ENCODE measurements around the gene C3orf80. TPM values are rescaled to one million over a fixed set of nuclear protein-coding genes. Genes with fewer than 3 reads are reported as not detected.
A peak's percentile ranks its signal among the peaks of the same experiment; 100 is the strongest.

C3orf80 gene
- total RNA-seq, 1 donor from 2014 or later: not detected

DNA sequence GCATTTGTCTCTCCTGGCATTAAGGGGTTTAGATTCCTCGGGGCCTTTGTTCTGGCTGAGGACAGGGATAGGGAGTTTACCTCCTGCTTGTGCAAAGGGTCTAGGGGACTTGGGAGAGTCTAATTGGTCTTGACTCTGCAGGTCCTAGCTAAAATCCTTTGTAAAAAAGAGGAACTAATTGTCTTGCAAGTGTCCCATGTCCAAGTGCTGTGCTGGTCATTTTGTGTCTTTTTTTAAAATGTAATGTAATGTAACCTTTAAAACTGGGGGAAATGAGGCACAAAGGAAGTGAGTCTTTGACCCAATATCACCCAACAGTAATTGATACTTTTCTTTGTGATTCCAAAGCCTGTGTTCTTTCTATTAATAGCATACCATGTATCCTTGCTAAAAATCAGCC lies 14.9 kb upstream of the C3orf80 start:
- Histone ChIP-seq H3K4me3 (ENCODE audit: low read length in 3 of 3) (no peak overlapping the region), H3K36me3 (ENCODE audit: control insufficient read depth in 3 of 3, insufficient read depth in 3 of 3, low read length in 3 of 3) (no peaks in the 10 kb centered on the region), H3K4me1 (ENCODE audit: control insufficient read depth in 3 of 3, insufficient read depth in 3 of 3, low read length in 3 of 3) (no peaks in the 10 kb centered on the region), H3K9me3 (ENCODE audit: control insufficient read depth in 3 of 3, low read length in 3 of 3) (no peaks in the 10 kb centered on the region), H3K27ac (ENCODE audit: low read depth, low read length) (no peak overlapping the region), H3K9ac (ENCODE audit: low read depth in 1 of 3, low read length in 3 of 3) (no peak overlapping the region), H3K27me3 (ENCODE audit: control insufficient read depth in 3 of 3, insufficient read depth in 3 of 3, low read length in 3 of 3) (peaks cover 0 to 2% (median 0%) of the 10 kb centered on the region in 3 donors)

DNA sequence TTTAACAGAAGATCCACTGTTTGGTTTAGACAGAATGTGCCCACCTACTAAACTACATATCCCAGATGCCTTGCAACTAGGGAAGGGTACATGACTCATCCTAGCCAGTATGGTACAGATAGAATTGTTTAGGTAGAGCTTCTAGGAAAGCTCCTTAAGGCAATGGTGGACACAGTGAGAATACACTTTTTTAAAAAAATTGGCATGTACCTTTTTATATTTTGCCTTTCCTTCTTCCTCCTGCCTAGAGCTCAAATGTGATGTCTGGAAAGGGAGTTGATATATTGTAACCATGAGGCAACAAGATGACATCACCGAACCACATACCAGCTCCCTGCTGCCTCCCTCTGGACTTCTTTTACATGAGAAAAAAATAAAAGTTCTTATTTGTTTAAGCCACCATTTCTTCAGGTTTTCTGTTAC lies 14.4 kb upstream of the C3orf80 start:
- H3K27ac ChIP-seq (ENCODE audit: low read depth, low read length): no peak overlapping the region
- H3K9ac ChIP-seq (ENCODE audit: low read depth in 1 of 3, low read length in 3 of 3): no peak overlapping the region
- H3K36me3 ChIP-seq (ENCODE audit: control insufficient read depth in 3 of 3, insufficient read depth in 3 of 3, low read length in 3 of 3): no peaks in the 10 kb centered on the region
- peaks cover 0 to 2% (median 0%) of the 10 kb centered on the region in 3 donors for H3K27me3 ChIP-seq (ENCODE audit: control insufficient read depth in 3 of 3, insufficient read depth in 3 of 3, low read length in 3 of 3)
- no peak overlapping the region for H3K4me3 ChIP-seq (ENCODE audit: low read length in 3 of 3)
- H3K4me1 ChIP-seq (ENCODE audit: control insufficient read depth in 3 of 3, insufficient read depth in 3 of 3, low read length in 3 of 3): no peaks in the 10 kb centered on the region
- H3K9me3 ChIP-seq (ENCODE audit: control insufficient read depth in 3 of 3, low read length in 3 of 3): no peaks in the 10 kb centered on the region

DNA sequence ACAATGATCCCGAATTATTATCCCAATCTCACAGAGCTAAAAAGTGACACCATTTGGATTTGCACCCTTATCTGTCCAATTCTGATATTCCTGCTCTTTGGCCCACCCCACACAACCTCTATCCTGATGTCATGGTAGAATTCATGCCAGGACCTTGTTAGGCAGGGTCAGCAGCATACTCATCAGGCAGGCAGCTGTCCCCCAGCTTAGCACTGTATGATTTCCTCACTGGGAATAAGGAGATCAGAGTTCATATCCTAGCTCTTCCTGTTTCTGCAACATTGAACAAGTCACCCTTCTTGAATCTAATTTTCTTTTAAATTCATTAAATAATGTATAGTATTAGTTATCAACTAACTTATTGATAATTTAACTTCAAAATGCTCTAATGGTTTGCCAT lies 12.0 kb upstream of the C3orf80 start:
- Histone ChIP-seq H3K27ac (ENCODE audit: low read depth, low read length) (no peak overlapping the region), H3K36me3 (ENCODE audit: control insufficient read depth in 3 of 3, insufficient read depth in 3 of 3, low read length in 3 of 3) (no peaks in the 10 kb centered on the region), H3K9me3 (ENCODE audit: control insufficient read depth in 3 of 3, low read length in 3 of 3) (no peaks in the 10 kb centered on the region), H3K27me3 (ENCODE audit: control insufficient read depth in 3 of 3, insufficient read depth in 3 of 3, low read length in 3 of 3) (peaks cover 0 to 6% (median 0%) of the 10 kb centered on the region in 3 donors), H3K9ac (ENCODE audit: low read depth in 1 of 3, low read length in 3 of 3) (no peak overlapping the region), H3K4me3 (ENCODE audit: low read length in 3 of 3) (no peak overlapping the region), H3K4me1 (ENCODE audit: control insufficient read depth in 3 of 3, insufficient read depth in 3 of 3, low read length in 3 of 3) (no peaks in the 10 kb centered on the region)

DNA sequence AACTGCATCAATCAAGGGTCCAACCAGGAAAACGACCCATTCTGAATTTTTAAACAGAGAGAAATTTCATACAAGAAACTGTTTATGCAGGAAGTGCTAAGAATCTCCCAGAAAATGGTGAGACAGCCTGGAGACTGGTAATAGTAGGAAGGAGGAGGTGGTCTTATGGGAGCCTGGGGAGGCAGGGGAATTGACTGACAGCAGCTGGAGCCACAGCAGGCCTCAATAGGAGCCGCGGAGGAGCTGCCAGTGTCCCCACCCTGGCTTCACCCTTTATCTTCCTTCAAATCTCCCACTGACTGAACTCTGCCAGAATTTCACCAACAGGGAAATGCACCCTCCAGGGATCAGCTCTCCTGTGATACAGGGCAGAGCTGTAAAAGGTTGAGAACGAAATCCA lies 7.5 kb upstream of the C3orf80 start:
- H3K27me3 ChIP-seq (ENCODE audit: control insufficient read depth in 3 of 3, insufficient read depth in 3 of 3, low read length in 3 of 3): peaks cover 3 to 6% (median 5%) of the 10 kb centered on the region in 3 donors
- H3K36me3 ChIP-seq (ENCODE audit: control insufficient read depth in 3 of 3, insufficient read depth in 3 of 3, low read length in 3 of 3): no peaks in the 10 kb centered on the region
- H3K4me3 ChIP-seq (ENCODE audit: low read length in 3 of 3): no peak overlapping the region
- no peak overlapping the region for H3K27ac ChIP-seq (ENCODE audit: low read depth, low read length)
- H3K4me1 ChIP-seq (ENCODE audit: control insufficient read depth in 3 of 3, insufficient read depth in 3 of 3, low read length in 3 of 3): no peaks in the 10 kb centered on the region
- H3K9me3 ChIP-seq (ENCODE audit: control insufficient read depth in 3 of 3, low read length in 3 of 3): no peaks in the 10 kb centered on the region
- H3K9ac ChIP-seq (ENCODE audit: low read depth in 1 of 3, low read length in 3 of 3): no peak overlapping the region

GRCh38 chr3:160218136-160218535 lies 7.1 kb upstream of the C3orf80 start:
- no peaks in the 10 kb centered on the region for H3K36me3 ChIP-seq (ENCODE audit: control insufficient read depth in 3 of 3, insufficient read depth in 3 of 3, low read length in 3 of 3)
- no peak overlapping the region for H3K9ac ChIP-seq (ENCODE audit: low read depth in 1 of 3, low read length in 3 of 3)
- no peaks in the 10 kb centered on the region for H3K4me1 ChIP-seq (ENCODE audit: control insufficient read depth in 3 of 3, insufficient read depth in 3 of 3, low read length in 3 of 3)
- no peaks in the 10 kb centered on the region for H3K9me3 ChIP-seq (ENCODE audit: control insufficient read depth in 3 of 3, low read length in 3 of 3)
- H3K27ac ChIP-seq (ENCODE audit: low read depth, low read length): no peak overlapping the region
- H3K4me3 ChIP-seq (ENCODE audit: low read length in 3 of 3): no peak overlapping the region
- peaks cover 3 to 5% (median 5%) of the 10 kb centered on the region in 3 donors for H3K27me3 ChIP-seq (ENCODE audit: control insufficient read depth in 3 of 3, insufficient read depth in 3 of 3, low read length in 3 of 3)

DNA sequence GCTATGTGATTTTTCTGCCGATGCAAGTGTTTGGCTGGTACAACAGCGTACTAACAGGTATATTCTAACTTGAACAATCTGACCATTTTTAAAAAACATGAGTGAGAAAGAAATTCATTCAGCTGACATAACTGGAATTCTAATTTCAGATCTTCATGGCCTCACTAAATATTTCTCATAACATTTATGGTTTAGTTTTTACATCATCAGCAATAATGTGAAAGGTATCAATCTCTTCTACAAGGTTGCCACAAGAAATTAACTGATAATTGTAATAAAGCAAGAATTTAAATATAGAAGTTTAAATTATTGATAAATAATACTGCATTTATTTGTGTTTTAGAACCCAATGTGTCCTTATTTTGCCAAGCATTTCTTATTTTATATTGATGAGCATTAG lies 5.2 kb upstream of the C3orf80 start:
- Histone ChIP-seq H3K9me3 (ENCODE audit: control insufficient read depth in 3 of 3, low read length in 3 of 3) (no peaks in the 10 kb centered on the region), H3K36me3 (ENCODE audit: control insufficient read depth in 3 of 3, insufficient read depth in 3 of 3, low read length in 3 of 3) (no peaks in the 10 kb centered on the region), H3K4me1 (ENCODE audit: control insufficient read depth in 3 of 3, insufficient read depth in 3 of 3, low read length in 3 of 3) (peaks cover 2 to 6% (median 5%) of the 10 kb centered on the region in 3 donors), H3K9ac (ENCODE audit: low read depth in 1 of 3, low read length in 3 of 3) (no peak overlapping the region), H3K4me3 (ENCODE audit: low read length in 3 of 3) (no peak overlapping the region), H3K27me3 (ENCODE audit: control insufficient read depth in 3 of 3, insufficient read depth in 3 of 3, low read length in 3 of 3) (peaks cover 4 to 16% (median 12%) of the 10 kb centered on the region in 3 donors), H3K27ac (ENCODE audit: low read depth, low read length) (no peak overlapping the region)

GRCh38 chr3:160221019-160221418 lies 4.2 kb upstream of the C3orf80 start:
- Histone ChIP-seq H3K27ac (ENCODE audit: low read depth, low read length) (no peak overlapping the region), H3K9ac (ENCODE audit: low read depth in 1 of 3, low read length in 3 of 3) (no peak overlapping the region), H3K27me3 (ENCODE audit: control insufficient read depth in 3 of 3, insufficient read depth in 3 of 3, low read length in 3 of 3) (peaks cover 10 to 22% (median 21%) of the 10 kb centered on the region in 3 donors), H3K4me3 (ENCODE audit: low read length in 3 of 3) (no peak overlapping the region), H3K36me3 (ENCODE audit: control insufficient read depth in 3 of 3, insufficient read depth in 3 of 3, low read length in 3 of 3) (no peaks in the 10 kb centered on the region), H3K9me3 (ENCODE audit: control insufficient read depth in 3 of 3, low read length in 3 of 3) (no peaks in the 10 kb centered on the region), H3K4me1 (ENCODE audit: control insufficient read depth in 3 of 3, insufficient read depth in 3 of 3, low read length in 3 of 3) (peaks cover 5 to 13% (median 9%) of the 10 kb centered on the region in 3 donors)

- H3K9ac ChIP-seq (ENCODE audit: low read depth in 1 of 3, low read length in 3 of 3): no peak overlapping the region
- H3K27ac ChIP-seq (ENCODE audit: low read depth, low read length): no peak overlapping the region
- no peaks in the 10 kb centered on the region for H3K9me3 ChIP-seq (ENCODE audit: control insufficient read depth in 3 of 3, low read length in 3 of 3)
- H3K4me1 ChIP-seq (ENCODE audit: control insufficient read depth in 3 of 3, insufficient read depth in 3 of 3, low read length in 3 of 3): peaks cover 13 to 21% (median 16%) of the 10 kb centered on the region in 3 donors
- H3K36me3 ChIP-seq (ENCODE audit: control insufficient read depth in 3 of 3, insufficient read depth in 3 of 3, low read length in 3 of 3): no peaks in the 10 kb centered on the region
- peaks cover 16 to 39% (median 36%) of the 10 kb centered on the region in 3 donors for H3K27me3 ChIP-seq (ENCODE audit: control insufficient read depth in 3 of 3, insufficient read depth in 3 of 3, low read length in 3 of 3)
- no peak overlapping the region for H3K4me3 ChIP-seq (ENCODE audit: low read length in 3 of 3)
These were observed 966 bp upstream of the C3orf80 start for GRCh38 chr3:160224256-160224655.

- no peaks in the 10 kb centered on the region for H3K36me3 ChIP-seq (ENCODE audit: control insufficient read depth in 3 of 3, insufficient read depth in 3 of 3, low read length in 3 of 3)
- H3K4me3 ChIP-seq (ENCODE audit: low read length in 3 of 3): peak overlapping the region; percentile 18 to 75 (median 71)
- peaks cover 18 to 39% (median 36%) of the 10 kb centered on the region in 3 donors for H3K27me3 ChIP-seq (ENCODE audit: control insufficient read depth in 3 of 3, insufficient read depth in 3 of 3, low read length in 3 of 3)
- no peaks in the 10 kb centered on the region for H3K9me3 ChIP-seq (ENCODE audit: control insufficient read depth in 3 of 3, low read length in 3 of 3)
- H3K4me1 ChIP-seq (ENCODE audit: control insufficient read depth in 3 of 3, insufficient read depth in 3 of 3, low read length in 3 of 3): peaks cover 13 to 21% (median 16%) of the 10 kb centered on the region in 3 donors
- H3K27ac ChIP-seq (ENCODE audit: low read depth, low read length): no peak overlapping the region
- peak overlapping the region in 1 of 3 donors; percentile 62 for H3K9ac ChIP-seq (ENCODE audit: low read depth in 1 of 3, low read length in 3 of 3)
These were observed 429 bp upstream of the C3orf80 start for GRCh38 chr3:160224811-160225175.

DNA sequence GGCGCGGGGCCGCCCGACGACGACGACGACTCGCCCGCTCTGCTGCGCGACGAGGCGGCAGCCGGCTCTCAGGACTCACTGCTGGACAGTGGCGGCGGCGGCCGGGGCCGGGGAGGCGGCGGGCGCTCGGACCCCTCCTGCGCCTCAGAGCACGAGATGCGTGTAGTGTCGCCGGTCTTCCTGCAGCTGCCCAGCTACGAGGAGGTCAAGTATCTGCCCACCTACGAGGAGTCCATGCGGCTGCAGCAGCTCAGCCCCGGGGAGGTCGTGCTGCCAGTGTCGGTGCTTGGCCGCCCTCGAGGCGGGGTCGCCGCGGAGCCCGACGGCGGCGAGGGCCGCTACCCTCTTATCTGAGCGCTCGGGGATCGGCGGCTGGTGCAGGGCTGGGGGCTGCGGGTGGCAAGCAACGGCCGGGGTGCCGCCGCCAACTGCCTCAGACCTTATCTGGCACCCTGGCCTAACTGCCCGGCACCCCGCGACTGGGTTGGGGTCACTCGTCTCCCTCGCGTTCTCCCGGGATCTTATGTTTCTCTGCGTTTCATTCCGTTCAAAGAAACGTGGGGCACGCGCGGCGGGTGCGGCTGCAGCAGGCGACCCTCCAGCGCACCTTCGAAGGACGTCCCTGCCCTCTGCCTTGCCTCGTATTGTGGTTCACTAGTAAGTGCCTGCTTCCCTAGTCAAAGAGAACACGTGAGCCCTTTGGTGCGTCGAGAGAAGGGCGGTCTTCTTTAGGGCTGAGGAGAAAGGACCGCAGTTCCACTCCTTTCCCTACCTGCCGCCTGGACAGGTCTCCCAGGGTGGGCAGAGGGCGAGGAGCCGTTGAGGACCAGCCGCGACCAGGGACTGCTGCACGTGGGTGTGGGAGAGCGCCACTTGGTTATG lies 1.0 kb downstream of the C3orf80 start:
- H3K9ac ChIP-seq (ENCODE audit: low read depth in 1 of 3, low read length in 3 of 3): peak overlapping the region in 2 of 3 donors; percentile 37 to 62
- H3K9me3 ChIP-seq (ENCODE audit: control insufficient read depth in 3 of 3, low read length in 3 of 3): no peaks in the 10 kb centered on the region
- no peak overlapping the region for H3K27ac ChIP-seq (ENCODE audit: low read depth, low read length)
- H3K36me3 ChIP-seq (ENCODE audit: control insufficient read depth in 3 of 3, insufficient read depth in 3 of 3, low read length in 3 of 3): no peaks in the 10 kb centered on the region
- H3K27me3 ChIP-seq (ENCODE audit: control insufficient read depth in 3 of 3, insufficient read depth in 3 of 3, low read length in 3 of 3): peaks cover 18 to 39% (median 39%) of the 10 kb centered on the region in 3 donors
- H3K4me1 ChIP-seq (ENCODE audit: control insufficient read depth in 3 of 3, insufficient read depth in 3 of 3, low read length in 3 of 3): peaks cover 13 to 21% (median 16%) of the 10 kb centered on the region in 3 donors
- peak overlapping the region; percentile 60 to 75 (median 71) for H3K4me3 ChIP-seq (ENCODE audit: low read length in 3 of 3)
